Islet precursor cell (in vitro differentiated cells): ENCODE data around the gene PLS3.
"Not testable (repeated sequence)": the region's sequence is repeated elsewhere in the genome, so short reads cannot be mapped to it uniquely, and the experiment has no call there.

Experiments
- DNase-seq: peaks from one replicate; pipeline ENCODE4 v3.0.0-alpha.2; 2018

PLS3 gene

DNA sequence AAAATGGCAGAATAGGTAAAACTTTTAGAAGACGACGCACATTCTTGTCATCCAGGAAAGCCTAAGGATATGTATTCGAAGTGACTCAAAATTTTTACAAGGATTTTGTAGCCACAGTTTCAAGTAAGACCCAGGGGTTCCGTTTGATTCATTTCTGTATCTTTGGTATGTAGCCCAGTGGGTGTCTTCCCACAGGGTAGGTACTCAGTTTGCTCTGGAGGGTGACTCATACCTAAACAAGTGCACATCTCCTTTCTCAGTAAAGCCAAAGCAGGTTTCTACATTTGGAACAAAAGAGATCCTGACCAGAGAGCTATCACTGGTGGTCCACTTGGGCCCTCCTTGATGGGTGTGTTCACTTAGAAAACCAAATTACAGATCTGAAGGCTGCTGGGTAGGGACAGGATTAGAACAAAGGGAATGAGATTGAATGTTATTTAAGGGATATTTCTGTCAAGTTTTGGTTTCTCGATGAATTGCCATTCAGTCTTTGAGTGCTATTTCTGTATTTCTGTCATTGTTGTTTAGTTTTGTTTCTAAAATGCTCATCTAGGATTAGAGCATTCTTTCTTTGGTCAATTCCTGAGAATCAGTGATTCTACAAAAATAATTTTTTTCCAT lies 56.1 kb downstream of the PLS3 start:
- peak; percentile 84 for DNase-seq

DNA sequence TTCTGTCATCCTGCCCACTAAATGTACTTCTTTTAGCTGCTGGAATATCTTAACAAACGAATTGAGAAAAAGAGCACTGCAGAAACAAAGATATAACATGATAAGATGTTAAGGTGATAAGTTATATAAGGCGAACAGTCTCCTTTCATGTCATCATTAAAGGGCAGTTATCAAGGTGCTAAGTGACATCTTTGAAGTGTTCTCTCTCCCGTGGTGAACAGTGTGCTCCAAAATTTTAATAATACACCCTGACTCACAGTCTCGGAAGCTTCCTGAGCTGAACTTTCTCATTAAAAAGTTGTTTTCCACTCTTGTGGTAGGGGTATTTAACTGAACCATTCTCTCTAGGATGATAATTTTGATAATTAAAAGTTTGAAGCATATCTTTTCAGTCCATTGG lies 61.6 kb downstream of the PLS3 start:
- DNase-seq: no peak

DNA sequence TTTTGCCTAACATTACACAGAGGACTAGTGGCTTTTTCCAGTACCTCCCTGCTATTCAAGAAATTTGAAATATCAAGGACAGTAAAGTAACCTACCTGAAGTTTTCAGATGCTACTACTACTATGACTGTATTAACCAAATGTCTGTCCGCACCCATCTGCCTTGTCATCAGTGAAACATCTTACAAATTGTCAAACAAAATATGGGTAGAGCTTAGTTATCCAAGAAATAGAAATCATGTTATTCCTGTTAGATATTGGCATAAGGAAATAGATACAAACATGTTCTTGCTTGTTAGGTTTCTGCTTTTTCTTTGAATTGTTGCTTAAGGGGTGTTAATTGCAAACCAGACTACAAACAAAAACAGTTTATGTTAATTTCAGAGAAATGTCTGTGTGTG lies 63.9 kb downstream of the PLS3 start:
- no peak for DNase-seq

DNA sequence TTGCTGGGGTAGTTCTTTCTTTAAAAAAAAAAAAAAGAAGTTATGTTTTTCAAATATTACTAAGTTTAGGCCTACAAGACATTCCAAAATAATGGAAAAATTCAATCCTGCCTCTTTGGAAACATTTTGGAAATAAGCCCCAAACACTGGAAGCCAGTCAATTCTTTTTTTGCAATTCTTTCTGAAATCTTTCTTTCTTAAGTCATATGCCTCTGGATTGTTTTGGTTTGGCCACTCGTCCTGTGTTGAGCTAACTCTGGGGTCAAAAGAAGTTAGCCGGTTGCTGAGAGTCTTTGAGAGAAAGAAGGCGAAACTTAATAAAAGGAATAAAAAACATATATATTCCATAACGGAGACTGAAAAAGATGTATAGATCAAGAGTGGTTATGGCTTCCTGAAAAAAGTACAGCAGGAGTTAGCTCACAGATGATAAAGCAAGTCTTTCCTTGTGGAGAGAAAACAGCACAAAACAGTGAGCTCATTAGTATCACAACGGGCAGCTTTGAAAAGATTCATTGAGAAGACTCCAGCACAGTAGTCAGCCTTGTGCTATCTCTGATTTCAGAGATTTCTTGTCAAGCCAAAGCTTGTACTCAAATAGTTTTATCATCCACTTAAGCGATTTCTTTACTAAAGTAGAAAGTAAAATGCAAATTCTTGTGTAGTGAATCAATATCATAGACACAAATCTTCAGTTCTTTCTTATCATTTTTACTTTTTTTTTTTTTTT lies 64.8 kb downstream of the PLS3 start:
- DNase-seq: no peak

DNA sequence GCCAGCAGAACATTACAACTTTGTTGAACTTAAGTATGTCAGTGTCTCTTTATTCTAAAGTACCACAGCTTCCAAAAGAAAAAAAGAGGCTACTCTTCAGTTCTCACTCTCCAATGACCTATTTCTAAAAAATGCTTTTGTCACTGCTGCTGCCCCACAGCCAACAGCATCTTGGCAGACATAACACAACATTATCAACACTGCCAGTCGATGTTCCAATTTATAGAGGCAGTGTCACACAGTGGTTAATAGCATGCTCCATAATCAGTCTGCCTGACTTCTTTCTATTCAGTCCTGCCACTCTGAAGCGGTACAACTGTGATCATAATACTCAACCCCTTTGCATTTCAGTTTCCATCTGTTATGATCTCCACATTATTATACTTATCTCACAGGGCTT lies 69.2 kb downstream of the PLS3 start:
- no peak for DNase-seq

DNA sequence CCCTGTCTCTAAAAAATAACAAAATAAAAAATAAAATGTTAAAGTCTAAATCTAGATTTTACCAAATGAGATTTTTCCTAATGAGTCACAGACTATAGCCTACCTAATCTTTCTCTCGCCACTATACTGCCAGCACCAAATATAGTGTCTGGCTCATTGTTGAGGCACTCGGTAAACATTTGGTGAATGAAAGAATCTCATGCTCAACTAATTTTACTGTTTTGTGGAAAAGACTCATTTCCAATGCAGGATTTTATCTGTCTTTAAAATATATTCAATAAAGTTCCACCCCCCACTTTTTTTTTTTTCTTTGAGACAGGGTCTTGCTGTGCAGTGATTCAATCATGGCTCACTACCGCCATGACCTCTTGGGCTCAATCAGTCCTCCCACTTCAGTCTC lies 71.5 kb downstream of the PLS3 start:
- DNase-seq: no peak

DNA sequence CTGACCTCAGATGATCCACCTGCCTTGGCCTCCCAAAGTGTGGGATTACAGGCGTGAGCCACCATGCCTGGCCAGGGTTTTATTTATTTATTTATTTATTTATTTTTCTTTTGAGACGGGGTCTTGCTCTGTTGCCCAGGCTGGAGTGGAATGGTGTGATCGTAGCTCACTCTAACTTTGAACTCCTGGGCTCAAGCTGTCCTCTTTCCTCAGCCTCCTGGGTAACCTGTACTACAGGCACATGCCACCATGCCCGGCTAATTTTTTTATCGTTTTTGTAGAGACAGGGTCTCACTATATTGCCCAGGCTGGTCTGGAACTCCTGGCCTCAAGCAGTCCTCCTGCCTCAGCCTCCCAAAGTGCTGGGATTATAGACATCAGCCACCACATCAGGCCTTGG lies 72.4 kb downstream of the PLS3 start:
- DNase-seq: not testable (repeated sequence)

DNA sequence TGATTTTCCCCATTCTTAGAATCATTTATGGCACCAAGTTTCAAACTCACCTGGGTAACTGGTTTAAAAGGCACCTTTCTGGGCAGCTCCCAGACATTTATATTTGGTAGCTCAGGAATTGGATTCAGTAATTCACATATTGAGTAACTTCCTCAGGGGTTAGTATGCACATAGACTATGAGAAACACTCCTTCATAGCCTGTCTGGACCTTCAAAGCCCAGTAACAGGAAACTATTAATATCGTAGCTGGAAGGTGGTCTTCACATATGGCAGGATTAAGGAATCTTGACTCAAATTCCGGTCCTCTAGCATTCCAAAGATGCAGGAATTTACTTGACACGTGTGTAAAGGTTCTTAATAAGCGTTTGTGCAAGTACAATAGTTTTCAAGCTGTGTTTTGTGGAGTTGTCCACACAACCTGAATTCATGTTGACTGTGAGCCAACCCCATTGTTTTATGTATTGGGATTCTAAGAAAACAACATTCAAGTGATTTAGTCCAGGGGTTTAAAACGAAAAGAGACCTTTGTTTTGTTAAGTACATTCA lies 78.4 kb downstream of the PLS3 start:
- no peak for DNase-seq

DNA sequence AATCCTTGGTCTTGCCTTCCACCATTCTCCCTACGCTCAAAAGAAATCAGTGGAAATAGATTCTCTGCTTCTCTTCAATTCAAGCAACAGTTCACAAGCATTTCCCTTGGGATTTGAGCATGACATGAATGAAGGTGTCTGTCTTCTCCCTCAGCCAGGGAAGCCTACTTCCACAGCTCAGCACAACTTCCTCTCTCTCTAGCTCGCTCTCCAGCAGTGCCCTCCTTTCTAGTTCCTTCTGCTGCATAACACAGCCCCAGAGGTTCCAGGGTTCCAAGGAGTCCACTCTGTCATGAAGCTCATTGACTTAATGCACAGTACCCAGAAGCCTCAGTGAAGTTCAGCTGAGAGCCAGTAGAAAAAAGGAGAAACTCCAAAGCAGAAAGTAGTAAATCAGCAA lies 81.3 kb downstream of the PLS3 start:
- peak; percentile 55 for DNase-seq

DNA sequence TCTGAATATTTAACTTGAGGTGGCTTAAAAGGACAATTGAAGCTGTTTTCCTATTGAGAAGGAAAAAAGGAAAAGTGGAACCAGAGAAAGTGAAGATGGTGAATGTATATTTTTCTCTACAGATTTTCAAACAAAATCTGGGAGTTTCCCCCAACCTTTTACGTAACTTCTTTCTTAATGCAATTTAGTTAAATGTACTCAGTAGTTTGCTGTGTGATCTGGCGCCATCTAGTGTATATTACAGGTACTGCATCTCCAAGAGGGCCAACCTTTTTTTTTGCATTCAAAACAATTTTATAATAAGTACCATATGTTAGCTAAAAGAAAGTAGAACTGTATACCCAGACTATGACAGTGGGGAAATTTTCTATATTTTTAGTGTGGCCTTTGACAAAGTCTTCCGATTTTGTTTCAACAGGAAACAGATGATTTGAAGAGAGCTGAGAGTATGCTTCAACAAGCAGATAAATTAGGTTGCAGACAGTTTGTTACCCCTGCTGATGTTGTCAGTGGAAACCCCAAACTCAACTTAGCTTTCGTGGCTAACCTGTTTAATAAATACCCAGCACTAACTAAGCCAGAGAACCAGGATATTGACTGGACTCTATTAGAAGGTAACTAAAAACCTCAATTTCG lies 82.0 kb downstream of the PLS3 start:
- DNase-seq: no peak

DNA sequence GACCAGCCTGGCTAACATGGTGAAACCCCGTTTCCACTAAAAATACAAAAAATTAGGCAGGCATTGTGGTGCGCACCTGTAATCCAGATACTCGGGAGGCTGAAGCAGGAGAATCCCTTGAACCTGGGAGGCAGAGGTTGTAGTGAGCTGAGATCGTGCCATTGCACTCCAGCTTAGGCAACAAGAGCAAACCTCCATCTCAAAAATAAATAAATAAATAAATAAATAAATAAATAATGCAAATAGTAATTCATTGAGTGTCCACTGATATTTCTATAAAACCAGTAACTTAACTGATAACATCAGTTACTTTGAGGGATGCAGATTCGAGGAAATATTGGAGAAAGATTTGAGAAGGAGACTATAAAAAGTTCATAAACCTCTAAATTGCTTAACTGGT lies 83.4 kb downstream of the PLS3 start:
- not testable (repeated sequence) for DNase-seq

DNA sequence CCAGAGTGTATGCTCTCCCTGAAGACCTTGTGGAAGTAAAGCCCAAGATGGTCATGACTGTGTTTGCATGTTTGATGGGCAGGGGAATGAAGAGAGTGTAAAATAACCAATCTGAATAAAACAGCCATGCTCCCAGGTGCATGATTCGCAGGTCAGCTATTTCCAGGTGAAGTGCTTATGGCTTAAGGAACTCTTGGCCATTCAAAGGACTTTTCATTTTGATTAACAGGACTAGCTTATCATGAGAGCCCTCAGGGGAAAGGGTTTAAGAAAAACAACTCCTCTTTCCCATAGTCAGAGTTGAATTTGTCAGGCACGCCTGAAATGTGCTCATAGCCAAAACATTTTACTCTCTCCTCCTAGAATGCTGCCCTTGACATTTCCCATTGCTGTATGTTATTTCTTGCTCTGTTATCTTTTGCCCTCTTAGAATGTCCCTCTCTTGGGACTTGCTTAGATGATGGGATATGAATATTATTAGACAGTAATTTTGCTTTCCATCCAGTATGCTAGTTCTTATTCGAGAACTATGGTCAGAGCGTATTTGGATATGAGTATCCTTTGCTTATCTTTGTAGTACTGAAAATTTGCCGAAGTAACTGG lies 88.6 kb downstream of the PLS3 start:
- peak; percentile 58 for DNase-seq

DNA sequence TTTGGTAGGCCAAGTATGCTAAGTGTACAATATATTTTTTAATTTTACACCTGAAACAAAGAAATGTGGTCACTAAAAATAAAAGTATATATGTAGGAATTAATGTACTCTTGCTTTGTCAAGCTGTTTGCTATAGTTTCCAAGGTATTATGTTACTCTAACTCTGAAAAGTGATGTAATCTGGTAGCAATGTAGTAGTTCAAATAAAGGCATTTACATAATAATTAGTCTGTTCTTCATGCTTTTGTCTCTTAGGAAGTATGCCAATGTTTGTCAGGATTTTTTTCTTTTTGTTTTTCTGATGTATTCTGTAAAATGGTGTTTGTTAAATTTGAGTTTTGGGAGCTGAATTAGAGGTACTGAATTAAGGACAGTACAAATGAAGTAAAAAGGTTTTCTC lies 89.5 kb downstream of the PLS3 start:
- no peak for DNase-seq

DNA sequence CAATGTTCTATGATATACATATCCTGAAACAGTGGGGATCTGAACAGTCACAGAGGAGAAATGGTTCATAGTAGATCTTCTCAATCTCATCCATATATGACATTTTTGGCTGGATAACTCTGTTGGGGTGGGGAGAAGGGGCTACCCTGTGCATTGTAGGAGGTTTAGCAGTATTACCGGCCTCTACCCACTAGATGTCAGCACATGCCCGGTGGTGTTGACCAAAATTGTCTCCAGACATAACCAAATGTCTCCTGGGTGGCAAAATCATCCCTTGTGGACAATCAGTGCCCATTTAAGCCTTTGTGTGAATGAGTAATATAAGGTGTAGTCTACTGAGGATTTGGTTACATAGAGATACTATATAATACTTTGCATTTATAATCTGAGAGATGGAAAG lies 89.9 kb downstream of the PLS3 start:
- DNase-seq: peak; percentile 72

DNA sequence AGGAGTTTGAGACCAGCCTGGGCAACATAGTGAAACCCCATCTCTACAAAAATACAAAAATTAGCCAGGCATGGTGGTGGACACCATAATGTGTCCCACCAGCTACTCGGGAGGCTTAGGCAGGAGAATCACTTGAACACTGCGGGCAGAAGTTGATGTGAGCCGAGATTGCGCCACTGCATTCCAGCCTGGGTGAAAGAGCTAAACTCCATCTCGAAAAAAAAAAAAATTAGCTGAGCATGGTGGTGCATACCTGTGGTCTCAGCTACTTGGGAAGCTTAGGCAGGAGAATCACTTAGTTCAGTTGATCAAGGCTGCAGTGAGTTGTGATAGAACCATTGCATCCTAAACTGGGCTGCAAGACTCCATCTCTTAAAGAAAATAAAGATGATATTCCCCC lies 91.2 kb downstream of the PLS3 start:
- peak; percentile 55 for DNase-seq

DNA sequence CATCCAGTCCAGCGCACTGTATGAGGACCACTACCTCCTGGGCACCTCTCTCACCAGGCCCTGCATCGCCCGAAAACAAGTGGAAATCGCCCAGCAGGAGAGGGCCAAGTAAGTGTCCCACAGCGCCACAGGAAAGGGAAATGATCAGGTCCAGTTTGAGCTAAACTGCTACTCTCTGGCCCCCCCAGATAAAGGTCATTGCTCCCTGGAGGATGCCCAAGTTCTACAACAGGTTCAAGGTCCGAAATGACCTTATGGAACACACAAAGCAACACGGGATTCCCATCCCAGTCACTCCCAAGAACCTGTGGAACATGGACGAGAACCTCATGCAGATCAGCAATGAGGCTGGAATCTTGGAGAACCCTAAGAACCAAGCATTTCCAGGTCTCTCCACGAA lies 104.1 kb downstream of the PLS3 start:
- no peak for DNase-seq

DNA sequence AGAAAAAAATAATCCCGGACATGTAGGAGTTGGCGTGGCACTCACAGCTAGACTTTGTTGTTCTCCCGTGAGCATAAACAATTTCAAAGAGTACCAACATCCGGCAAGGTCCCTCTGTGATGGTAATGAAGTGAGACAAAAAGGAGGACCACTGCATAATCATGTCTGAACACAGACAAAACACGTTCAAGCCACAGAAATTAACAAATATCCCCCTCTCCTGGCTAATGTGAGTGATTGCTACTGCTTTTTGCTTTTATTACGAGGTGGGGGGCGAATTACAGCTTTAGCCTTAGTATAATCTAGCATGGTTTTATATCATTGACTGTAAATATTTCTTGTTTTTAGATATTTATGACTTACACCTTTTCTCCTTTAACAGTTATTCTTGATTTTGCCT lies 118.5 kb downstream of the PLS3 start:
- no peak for DNase-seq

DNA sequence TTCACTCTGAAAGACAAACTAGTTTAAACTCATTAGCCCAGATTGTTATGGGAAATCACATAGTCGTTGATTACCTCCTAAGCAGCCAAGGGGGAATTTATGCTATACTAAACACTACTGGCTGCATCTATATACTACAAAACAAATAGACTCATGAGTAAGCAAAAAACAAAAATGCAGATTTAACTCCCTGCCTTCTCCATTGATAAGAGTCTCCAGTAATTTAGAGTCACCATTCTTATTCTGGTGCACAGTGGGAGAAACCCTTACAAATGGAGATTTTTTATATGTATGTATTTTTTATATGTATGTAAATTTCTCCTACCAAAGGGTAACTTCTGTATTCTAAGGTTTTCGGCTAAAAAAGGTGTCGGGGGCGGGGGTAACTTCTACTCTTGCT lies 126.6 kb downstream of the PLS3 start:
- no peak for DNase-seq

DNA sequence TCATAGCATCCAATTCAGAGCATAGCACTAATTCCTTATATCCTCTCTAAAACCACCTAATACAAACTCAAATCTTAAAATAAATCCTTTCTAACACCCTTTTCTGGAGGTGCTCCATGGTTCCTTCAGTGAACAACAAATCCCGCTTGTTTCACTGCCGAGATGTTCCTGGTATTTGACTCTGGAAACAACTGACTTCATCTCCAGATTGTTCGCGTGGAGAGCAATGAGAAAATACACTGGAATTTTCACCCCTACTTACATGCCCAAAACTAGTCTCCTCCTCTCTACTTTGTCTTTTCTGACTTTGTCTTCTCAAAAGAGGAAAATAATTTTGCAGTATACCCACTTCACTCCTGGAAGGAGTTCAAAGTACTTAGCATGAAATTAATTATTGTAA lies 129.0 kb downstream of the PLS3 start:
- DNase-seq: no peak

DNA sequence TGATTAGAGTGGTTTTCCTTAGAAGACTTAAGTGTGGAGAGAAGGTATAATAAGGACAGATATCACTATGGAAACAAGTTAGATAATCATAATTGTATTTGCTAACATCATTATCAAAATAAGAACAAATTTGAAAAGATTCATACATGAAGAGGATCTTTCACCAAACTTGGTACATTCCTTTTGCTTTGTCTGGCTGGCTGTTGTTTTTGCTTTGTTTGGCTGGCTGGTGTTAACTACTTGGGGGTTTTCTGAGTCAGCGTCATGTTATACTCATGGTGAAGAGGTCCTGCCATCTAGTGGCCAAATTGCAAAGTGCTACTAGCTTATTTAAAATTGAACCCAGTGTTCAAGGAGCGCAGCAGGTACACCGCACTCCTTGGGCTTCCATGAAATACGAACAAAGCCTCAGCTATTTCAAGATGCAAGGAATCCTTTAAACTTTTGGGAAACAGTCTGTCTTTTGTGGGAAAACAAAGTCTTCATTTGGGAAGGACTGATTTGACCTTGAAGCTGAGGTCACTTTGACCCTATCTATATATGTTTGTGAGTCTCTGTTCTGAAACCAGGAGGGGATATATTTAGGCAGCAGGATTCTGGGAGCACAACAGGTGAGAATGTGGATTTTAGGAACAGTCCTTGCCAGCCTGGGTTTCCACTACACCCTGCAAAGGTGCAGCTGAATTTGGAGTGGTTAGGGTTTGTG lies 129.7 kb downstream of the PLS3 start:
- peak; percentile 88 for DNase-seq

DNA sequence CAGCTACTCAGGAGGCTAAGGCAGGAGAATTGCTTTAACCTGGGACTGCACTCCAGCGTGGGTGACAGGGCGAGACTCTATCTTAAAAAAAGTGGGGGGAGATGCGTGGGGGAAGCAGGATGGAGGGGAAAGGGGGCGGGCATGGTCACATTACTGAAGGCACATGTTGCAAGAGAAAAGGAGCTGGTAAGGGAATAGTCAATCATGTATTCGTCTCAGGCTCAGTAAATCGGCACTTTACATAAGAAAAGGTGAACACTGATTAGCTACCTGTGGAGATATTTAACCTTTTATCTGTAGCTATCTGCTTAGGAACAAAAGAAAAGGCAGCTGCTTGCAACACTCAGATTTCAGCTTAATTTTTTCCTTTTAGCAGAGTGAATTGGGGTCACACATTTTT lies 132.5 kb downstream of the PLS3 start:
- no peak for DNase-seq

DNA sequence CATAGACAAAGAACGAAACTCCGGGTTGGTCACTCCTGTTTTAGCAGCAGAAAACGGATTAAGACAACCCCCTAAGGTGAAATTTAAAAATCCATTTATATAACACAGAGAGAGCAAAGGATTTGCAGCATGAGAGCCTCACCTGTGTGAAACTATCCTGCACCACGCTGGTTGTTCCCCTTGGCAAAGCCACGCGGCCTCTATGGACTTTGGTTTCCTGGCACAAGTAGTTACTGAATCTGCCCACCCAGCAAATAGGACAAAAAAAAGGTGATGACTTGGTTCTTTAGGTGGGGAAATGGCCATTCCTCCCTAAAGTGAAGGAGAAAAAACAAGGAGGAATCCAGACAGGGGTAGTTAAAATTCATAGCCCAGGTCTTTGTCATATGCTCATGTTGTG lies 133.1 kb downstream of the PLS3 start:
- no peak for DNase-seq

DNA sequence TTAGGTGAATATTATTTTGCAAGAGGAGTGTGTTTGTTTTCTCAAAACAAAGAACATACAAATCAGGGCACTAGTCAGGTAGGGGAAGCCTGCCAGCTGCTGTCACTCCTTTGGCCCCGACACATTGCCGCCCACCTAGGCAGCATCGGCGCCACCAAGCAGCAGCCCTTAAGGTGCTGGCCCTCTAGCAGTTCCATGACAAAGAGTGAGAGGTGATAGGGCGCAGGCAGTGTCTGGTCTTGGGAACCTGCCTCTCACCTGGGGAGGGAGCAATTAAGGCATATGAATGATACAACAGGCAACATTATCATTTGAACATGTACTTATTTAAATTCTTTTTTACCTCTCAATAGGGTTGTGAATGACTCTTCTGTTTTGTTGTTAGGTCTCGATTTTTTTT lies 135.1 kb downstream of the PLS3 start:
- no peak for DNase-seq
